Esophagus muscularis mucosa (tissue), 4 donors: Measurements from ENCODE around the gene ARPC1A. TPM values are rescaled to one million over a fixed set of nuclear protein-coding genes. Genes with fewer than 3 reads are reported as not detected.

Source experiments
- DNase-seq: peaks from one replicate; pipeline ENCODE4 v3.0.0-alpha.2; 2017; ENCODE audit errors: extremely low spot score
- H3K27ac ChIP-seq, 4 donors: fragments of 200-600 bp; sonication (generic); replicated peaks in 1 of 4; 1 replicate in 3 of 4; 2 replicates in 1 of 4; pipeline ENCODE4 v1.5.1; 2016 to 2019; ENCODE audit warnings: mild to moderate bottlenecking in 1 of 4
- H3K27me3 ChIP-seq, 4 donors: fragments of 200-600 bp; sonication (generic); one replicate each; pipeline versions ENCODE4 v1.5.1 to v1.6.0; 2016 to 2019
- H3K36me3 ChIP-seq, 4 donors: fragments of 200-600 bp; sonication (generic); one replicate each; pipeline ENCODE4 v1.5.1; 2016 to 2019
- H3K4me1 ChIP-seq, 4 donors: fragments of 200-600 bp; sonication (generic); one replicate each; pipeline ENCODE4 v1.5.1; 2016 to 2019
- H3K4me3 ChIP-seq, 4 donors: fragments of 200-600 bp; sonication (generic); 1 replicate in 2 of 4; 2 replicates in 2 of 4; pipeline ENCODE4 v1.5.1; 2016 to 2019; ENCODE audit warnings: mild to moderate bottlenecking in 4 of 4, moderate library complexity in 1 of 4
- H3K9me3 ChIP-seq, 4 donors: fragments of 200-600 bp; sonication (generic); 1 replicate in 3 of 4; 2 replicates in 1 of 4; pipeline ENCODE4 v1.5.1; 2016 to 2019
- CTCF ChIP-seq, 3 experiments: fragments of 200-600 bp in 2 of 3; fragments of 450-650 bp in 1 of 3; sonication (generic) in 2 of 3; IDR thresholded peaks; one replicate each; pipeline ENCODE4 v1.5.1; 2017 to 2019; ENCODE audit warnings: antibody characterized with exemption in 3 of 3, mild to moderate bottlenecking in 2 of 3, moderate library complexity in 1 of 3
- EP300 ChIP-seq: sonication (generic); formaldehyde crosslinking; IDR thresholded peaks from one replicate; pipeline ENCODE4 v1.6.1; 2017; ENCODE audit warnings: antibody characterized with exemption
- POLR2A ChIP-seq: fragments of 450-650 bp; IDR thresholded peaks from one replicate; pipeline ENCODE4 v1.6.1; 2017; ENCODE audit warnings: antibody characterized with exemption, moderate library complexity, mild to moderate bottlenecking, low read depth
- POLR2AphosphoS5 ChIP-seq, 2 donors: sonication (generic); formaldehyde crosslinking; IDR thresholded peaks; one replicate each; pipeline ENCODE4 v1.6.1; 2017; ENCODE audit warnings: antibody characterized with exemption in 2 of 2
- WGBS: methylation state at CpG from one replicate; pipeline ENCODE4 v1.1.5; 2018; 5-methylcytosine and 5-hydroxymethylcytosine counted together
- intact Hi-C: fragments of 100-400 bp; cut with DNase I; formaldehyde crosslinking; loops from one replicate; pipeline ENCODE4 v1.15.1; 2023
- total RNA-seq, 4 donors: library from RNA; depleted of rRNA; stranded (reverse); fragments of >200 nt; gene quantifications; one replicate each; pipeline versions ENCODE4 v1.1.0 to v1.2.1, GENCODE V29; 2016

The ARPC1A gene
- total RNA-seq, 4 donors from 2014 or later: 83.1 to 105 (median 99.8) TPM

GRCh38 chr7:99396418-99397296 is 71.0 kb downstream of the ARPC1A start:
- no peak overlapping the region for H3K4me3 ChIP-seq
- 77% methylated on average over 21 of the region's 21 CpGs for WGBS
- peaks cover 45 to 87% (median 80%) of the 10 kb centered on the region in 4 donors for H3K36me3 ChIP-seq
- no peak for DNase-seq
- H3K27ac ChIP-seq: no peak overlapping the region
- H3K27me3 ChIP-seq: no peaks in the 10 kb centered on the region
- peaks cover 21 to 27% (median 24%) of the 10 kb centered on the region in 4 donors for H3K4me1 ChIP-seq
- intact Hi-C loops: no loop called here
- H3K9me3 ChIP-seq: no peaks in the 10 kb centered on the region
- TF ChIP-seq EP300: no peak
- no peak for TF ChIP-seq POLR2A
- TF ChIP-seq CTCF (IDR thresholded peaks at IDR 0.05): no peak
- no peak for TF ChIP-seq POLR2AphosphoS5 (IDR thresholded peaks at IDR 0.05)

- Histone ChIP-seq H3K36me3 (peaks cover 52 to 89% (median 84%) of the 10 kb centered on the region in 4 donors), H3K4me3 (no peak overlapping the region), H3K27me3 (no peaks in the 10 kb centered on the region), H3K9me3 (no peaks in the 10 kb centered on the region), H3K4me1 (peaks cover 14 to 19% (median 17%) of the 10 kb centered on the region in 4 donors), H3K27ac (no peak overlapping the region)
- DNase-seq: no peak
- TF ChIP-seq POLR2AphosphoS5 (IDR thresholded peaks at IDR 0.05) (peak in 1 of 2 donors; percentile 41), POLR2A (no peak)
- 86% methylated on average over 16 of the region's 18 CpGs for WGBS
- intact Hi-C loops: no loop called here
Observed at GRCh38 chr7:99397297-99397983, 71.7 kb downstream of the ARPC1A start.

- H3K36me3 ChIP-seq: peaks cover 56 to 99% (median 93%) of the 10 kb centered on the region in 4 donors
- 64% methylated on average over 4 of the region's 5 CpGs for WGBS
Observed at GRCh38 chr7:99398891-99399445, 73.3 kb downstream of the ARPC1A start.

GRCh38 chr7:99399597-99399996 is 73.9 kb downstream of the ARPC1A start:
- intact Hi-C loops: no loop called here
- Histone ChIP-seq H3K36me3 (peaks cover 63 to 100% (median 97%) of the 10 kb centered on the region in 4 donors), H3K27ac (no peak overlapping the region), H3K4me1 (peaks cover 4 to 9% (median 8%) of the 10 kb centered on the region in 4 donors), H3K27me3 (no peaks in the 10 kb centered on the region), H3K9me3 (no peaks in the 10 kb centered on the region), H3K4me3 (no peak overlapping the region)
- DNase-seq: no peak
- WGBS: 29% methylated on average over 1 of the region's 6 CpGs
- no peak for TF ChIP-seq EP300
- TF ChIP-seq CTCF (IDR thresholded peaks at IDR 0.05): no peak
- TF ChIP-seq POLR2A: no peak
- TF ChIP-seq POLR2AphosphoS5 (IDR thresholded peaks at IDR 0.05): no peak

More at GRCh38 chr7:99398891-99399445, 73.3 kb downstream of the ARPC1A start:
- Histone ChIP-seq H3K27ac (no peak overlapping the region), H3K4me1 (peaks cover under 1 to 6% (median 3%) of the 10 kb centered on the region in 4 donors), H3K4me3 (no peak overlapping the region), H3K9me3 (no peaks in the 10 kb centered on the region), H3K27me3 (no peaks in the 10 kb centered on the region)
- intact Hi-C loops: no loop called here
- no peak for TF ChIP-seq CTCF (IDR thresholded peaks at IDR 0.05)
- no peak for TF ChIP-seq EP300
- TF ChIP-seq POLR2A: no peak
- TF ChIP-seq POLR2AphosphoS5 (IDR thresholded peaks at IDR 0.05): no peak
- no peak for DNase-seq

- no peaks in the 10 kb centered on the region for H3K27me3 ChIP-seq
- no peaks in the 10 kb centered on the region for H3K9me3 ChIP-seq
- intact Hi-C loops: no loop called here
- H3K36me3 ChIP-seq: peaks cover 54 to 74% (median 70%) of the 10 kb centered on the region in 4 donors
- 88% methylated on average over 3 of the region's 3 CpGs for WGBS
- H3K4me3 ChIP-seq: no peak overlapping the region
- no peak overlapping the region for H3K27ac ChIP-seq
- no peak for TF ChIP-seq EP300
- TF ChIP-seq POLR2A: no peak
- TF ChIP-seq CTCF (IDR thresholded peaks at IDR 0.05): no peak
- no peak for TF ChIP-seq POLR2AphosphoS5 (IDR thresholded peaks at IDR 0.05)
- peaks cover 35 to 41% (median 38%) of the 10 kb centered on the region in 4 donors for H3K4me1 ChIP-seq
- DNase-seq: no peak
Observed at GRCh38 chr7:99402854-99403253, 77.2 kb downstream of the ARPC1A start.
